ENCODE measurements around the gene PPP2R1B. TPM values are rescaled to one million over a fixed set of nuclear protein-coding genes. Genes with fewer than 3 reads are reported as not detected.

Gene PPP2R1B
- total and polyA plus RNA-seq, 8 donors = 5.5 to 71.2 (median 24.8) TPM

DNA sequence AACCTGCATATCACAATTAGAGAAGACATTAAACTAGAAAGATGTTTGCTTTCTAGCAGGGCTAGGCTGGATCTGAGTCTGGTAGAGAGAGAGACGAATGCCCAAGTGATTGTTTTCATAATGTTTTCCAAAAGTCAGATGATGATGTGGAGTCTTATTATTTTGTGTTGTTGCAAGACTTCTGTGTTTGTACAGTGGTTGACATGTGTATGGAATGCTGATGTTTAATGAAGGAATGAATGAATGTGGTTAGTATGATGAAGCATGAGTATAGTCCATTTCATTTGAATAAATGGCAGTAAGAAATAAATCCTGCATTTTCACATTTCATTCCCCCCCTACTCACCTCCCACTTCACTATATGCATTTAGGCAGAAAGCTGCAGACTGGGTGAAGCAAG lies 69.6 kb downstream of the PPP2R1B start:
- TF ChIP-seq EP300 (IDR thresholded peaks at IDR 0.05) (no peak), POLR2A (IDR thresholded peaks at IDR 0.05) (no peak), POLR2AphosphoS5 (IDR thresholded peaks at IDR 0.05) (no peak), CTCF (IDR thresholded peaks at IDR 0.05) (no peak)
- intact Hi-C loops (cut with DNase I; ENCODE audit: low total_unique reads) = no loop called here
- Histone ChIP-seq H3K4me3 (no peak overlapping the region), H3K4me1 (peaks cover 0 to 59% (median 24%) of the 10 kb centered on the region in 4 donors), H3K36me3 (peaks cover 0 to 13% (median 5%) of the 10 kb centered on the region in 4 donors), H3K27ac (peak overlapping the region in 2 of 5 donors; percentile 1 to 58), H3K27me3 (no peaks in the 10 kb centered on the region), H3K9me3 (no peaks in the 10 kb centered on the region)
- DNase-seq = no peak
- WGBS, 5 donors = 30 to 68% (median 50%) methylated on average over 1 of the region's 1 CpG

GRCh38 chr11:111694851-111695250 lies 71.3 kb downstream of the PPP2R1B start:
- peak in 1 of 2 donors; percentile 46 for DNase-seq
- no peaks in the 10 kb centered on the region for H3K27me3 ChIP-seq
- WGBS, 5 donors = 50 to 57% (median 55%) methylated on average over 4 of the region's 4 CpGs
- peaks cover 0 to 62% (median 26%) of the 10 kb centered on the region in 4 donors for H3K4me1 ChIP-seq
- TF ChIP-seq EP300 (IDR thresholded peaks at IDR 0.05) (no peak), POLR2A (IDR thresholded peaks at IDR 0.05) (no peak), POLR2AphosphoS5 (IDR thresholded peaks at IDR 0.05) (peak in 2 of 3 donors; percentile 30 to 68)
- intact Hi-C loops (cut with DNase I; ENCODE audit: low total_unique reads) = no loop called here
- peak overlapping the region in 3 of 5 donors; percentile 22 to 58 (median 36) for H3K27ac ChIP-seq
- no peak overlapping the region for H3K4me3 ChIP-seq
- H3K36me3 ChIP-seq = peaks cover 0 to 19% (median 4%) of the 10 kb centered on the region in 4 donors
- H3K9me3 ChIP-seq = no peaks in the 10 kb centered on the region

GRCh38 chr11:111693224-111693937 lies 72.8 kb downstream of the PPP2R1B start:
- Histone ChIP-seq H3K4me1 (peaks cover 0 to 59% (median 26%) of the 10 kb centered on the region in 4 donors), H3K36me3 (peaks cover under 1 to 32% (median 15%) of the 10 kb centered on the region in 4 donors), H3K27me3 (no peaks in the 10 kb centered on the region), H3K27ac (peak overlapping the region in 4 of 5 donors; percentile 4 to 58 (median 37)), H3K4me3 (no peak overlapping the region), H3K9me3 (no peaks in the 10 kb centered on the region)
- DNase-seq = no peak
- WGBS, 5 donors = 48 to 78% (median 68%) methylated on average over 6 of the region's 6 CpGs
- TF ChIP-seq POLR2AphosphoS5 (IDR thresholded peaks at IDR 0.05) (peak in 2 of 3 donors; percentile 44 to 50), POLR2A (IDR thresholded peaks at IDR 0.05) (no peak)
- intact Hi-C loops (cut with DNase I; ENCODE audit: low total_unique reads) = no loop called here

DNA sequence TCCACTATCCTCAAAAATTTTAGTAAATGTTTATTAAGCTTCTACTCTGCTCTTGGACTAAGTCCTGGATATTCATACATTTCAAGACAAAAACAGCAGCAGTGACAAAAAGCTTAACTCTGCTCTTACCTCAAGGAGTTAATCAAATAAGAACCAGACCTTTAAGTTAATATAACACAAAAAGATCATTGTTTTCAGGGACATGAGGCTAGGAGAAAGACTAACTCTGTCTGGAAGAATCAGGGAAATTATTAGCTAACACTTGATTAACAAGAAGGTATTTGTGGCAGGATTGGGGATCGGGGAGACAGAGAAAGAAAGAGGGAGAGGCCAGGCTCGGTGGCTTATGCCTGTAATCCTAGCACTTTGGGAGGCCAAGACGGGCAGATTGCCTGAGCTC lies 74.4 kb downstream of the PPP2R1B start:
- Histone ChIP-seq H3K36me3 (peaks cover 8 to 40% (median 23%) of the 10 kb centered on the region in 4 donors), H3K4me1 (peaks cover 0 to 46% (median 21%) of the 10 kb centered on the region in 4 donors), H3K4me3 (no peak overlapping the region), H3K27ac (peak overlapping the region in 1 of 5 donors; percentile 20), H3K9me3 (no peaks in the 10 kb centered on the region), H3K27me3 (no peaks in the 10 kb centered on the region)
- TF ChIP-seq CTCF (IDR thresholded peaks at IDR 0.05) = no peak
- TF ChIP-seq POLR2AphosphoS5 (IDR thresholded peaks at IDR 0.05) = no peak
- TF ChIP-seq POLR2A (IDR thresholded peaks at IDR 0.05) = no peak
- TF ChIP-seq EP300 (IDR thresholded peaks at IDR 0.05) = no peak
- 49 to 63% (median 51%) methylated on average over 3 of the region's 3 CpGs for WGBS, 5 donors
- DNase-seq = no peak
- intact Hi-C loops (cut with DNase I; ENCODE audit: low total_unique reads) = no loop called here

- Histone ChIP-seq H3K27ac (no peak overlapping the region), H3K27me3 (no peaks in the 10 kb centered on the region), H3K4me3 (no peak overlapping the region), H3K36me3 (peaks cover 8 to 40% (median 23%) of the 10 kb centered on the region in 4 donors), H3K4me1 (peaks cover 0 to 40% (median 18%) of the 10 kb centered on the region in 4 donors), H3K9me3 (no peaks in the 10 kb centered on the region)
- 89 to 94% (median 91%) methylated on average over 2 of the region's 2 CpGs for WGBS, 5 donors
- TF ChIP-seq POLR2A (IDR thresholded peaks at IDR 0.05) = no peak
- TF ChIP-seq EP300 (IDR thresholded peaks at IDR 0.05) = no peak
- no peak for TF ChIP-seq POLR2AphosphoS5 (IDR thresholded peaks at IDR 0.05)
- TF ChIP-seq CTCF (IDR thresholded peaks at IDR 0.05) = no peak
- no peak for DNase-seq
- intact Hi-C loops (cut with DNase I; ENCODE audit: low total_unique reads) = no loop called here
Measured at GRCh38 chr11:111691176-111691575, 75.0 kb downstream of the PPP2R1B start.

All from stomach (tissue), 9 donors.